GM13977 (cell line): Measurements from ENCODE around the gene TOGARAM2.
"Not testable (repeated sequence)": the region's sequence is repeated elsewhere in the genome, so short reads cannot be mapped to it uniquely, and the experiment has no call there.

ENCODE experiments used
- DNase-seq: peaks from one replicate; pipeline ENCODE4 v3.0.0; 2012; ENCODE audit warnings: low spot score
- in situ Hi-C: fragments of 300-500 bp; cut with MboI; formaldehyde crosslinking; loops from one replicate; pipeline ENCODE4 v1.12.0; 2022; ENCODE audit warnings: low sequenced_read_pairs, low pct_unique_long_range_greater_than_20kb, mixed read lengths, inconsistent platforms; ENCODE audit not compliant: unreplicated experiment
- TF ChIP-seq, protein P1 (sequence below): IDR thresholded peaks from 2 replicates; pipeline ENCODE4 v1.5.1; 2012; ENCODE audit warnings: mild to moderate bottlenecking, control low read depth; ENCODE audit not compliant: insufficient read depth; ENCODE audit errors: extremely low read depth, missing control alignments

The TOGARAM2 gene

GRCh38 chr2:29079887-29080286, 98.8 kb downstream of the TOGARAM2 start:
- TF ChIP-seq, protein P1, sequence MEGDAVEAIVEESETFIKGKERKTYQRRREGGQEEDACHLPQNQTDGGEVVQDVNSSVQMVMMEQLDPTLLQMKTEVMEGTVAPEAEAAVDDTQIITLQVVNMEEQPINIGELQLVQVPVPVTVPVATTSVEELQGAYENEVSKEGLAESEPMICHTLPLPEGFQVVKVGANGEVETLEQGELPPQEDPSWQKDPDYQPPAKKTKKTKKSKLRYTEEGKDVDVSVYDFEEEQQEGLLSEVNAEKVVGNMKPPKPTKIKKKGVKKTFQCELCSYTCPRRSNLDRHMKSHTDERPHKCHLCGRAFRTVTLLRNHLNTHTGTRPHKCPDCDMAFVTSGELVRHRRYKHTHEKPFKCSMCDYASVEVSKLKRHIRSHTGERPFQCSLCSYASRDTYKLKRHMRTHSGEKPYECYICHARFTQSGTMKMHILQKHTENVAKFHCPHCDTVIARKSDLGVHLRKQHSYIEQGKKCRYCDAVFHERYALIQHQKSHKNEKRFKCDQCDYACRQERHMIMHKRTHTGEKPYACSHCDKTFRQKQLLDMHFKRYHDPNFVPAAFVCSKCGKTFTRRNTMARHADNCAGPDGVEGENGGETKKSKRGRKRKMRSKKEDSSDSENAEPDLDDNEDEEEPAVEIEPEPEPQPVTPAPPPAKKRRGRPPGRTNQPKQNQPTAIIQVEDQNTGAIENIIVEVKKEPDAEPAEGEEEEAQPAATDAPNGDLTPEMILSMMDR = no peak
- in situ Hi-C loops = no loop called here
- no peak for DNase-seq

- DNase-seq = no peak
- TF ChIP-seq, protein P1 = no peak
- in situ Hi-C loops = no loop called here
Measured at GRCh38 chr2:29080886-29081743, 100.0 kb downstream of the TOGARAM2 start.

GRCh38 chr2:29082804-29083495, 101.9 kb downstream of the TOGARAM2 start:
- in situ Hi-C loops = no loop called here
- TF ChIP-seq, protein P1 = no peak
- peak; percentile 59 for DNase-seq

DNA sequence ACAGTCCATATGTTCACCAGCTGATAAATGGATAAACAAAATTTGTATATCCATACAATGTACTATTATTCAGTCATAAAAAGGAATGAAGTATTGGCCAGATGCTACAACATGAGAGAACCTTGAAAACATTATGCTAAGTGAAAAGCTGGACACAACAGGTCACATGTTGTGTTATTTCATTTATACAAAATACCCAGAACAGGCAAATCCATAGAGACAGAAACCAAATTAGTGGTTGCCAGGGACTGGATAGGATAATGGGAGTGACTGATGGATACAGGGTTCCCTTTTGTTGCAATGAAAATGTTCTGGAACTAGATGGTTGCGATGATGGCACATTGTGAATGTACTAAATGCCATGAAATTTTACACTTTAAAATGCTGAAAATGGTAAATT, 103.5 kb downstream of the TOGARAM2 start:
- in situ Hi-C loops = no loop called here
- no peak for DNase-seq
- TF ChIP-seq, protein P1 = no peak

- DNase-seq, in situ Hi-C loops: not testable (repeated sequence)
Measured at GRCh38 chr2:29090311-29090710, 109.2 kb downstream of the TOGARAM2 start.

DNA sequence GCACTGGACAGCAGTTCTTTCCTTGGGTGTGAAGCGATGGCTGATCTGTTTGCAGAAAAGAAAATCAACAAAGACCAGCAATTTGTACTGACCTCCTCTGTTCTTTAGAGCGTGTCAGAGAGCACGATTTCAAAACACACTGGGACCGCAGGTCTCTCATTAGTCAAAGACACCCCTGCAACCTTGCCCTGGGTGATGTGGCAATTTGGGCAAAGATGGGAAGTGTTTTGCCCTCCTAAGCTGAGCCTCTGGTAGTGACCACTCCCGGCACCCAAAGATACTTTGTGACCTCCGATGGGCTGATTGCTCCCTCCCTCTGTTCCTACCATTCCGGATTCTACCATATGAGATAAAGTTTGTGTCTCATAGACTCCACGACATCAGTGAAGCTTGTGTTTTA, 115.9 kb downstream of the TOGARAM2 start:
- TF ChIP-seq, protein P1 = no peak
- in situ Hi-C loops = no loop called here

DNA sequence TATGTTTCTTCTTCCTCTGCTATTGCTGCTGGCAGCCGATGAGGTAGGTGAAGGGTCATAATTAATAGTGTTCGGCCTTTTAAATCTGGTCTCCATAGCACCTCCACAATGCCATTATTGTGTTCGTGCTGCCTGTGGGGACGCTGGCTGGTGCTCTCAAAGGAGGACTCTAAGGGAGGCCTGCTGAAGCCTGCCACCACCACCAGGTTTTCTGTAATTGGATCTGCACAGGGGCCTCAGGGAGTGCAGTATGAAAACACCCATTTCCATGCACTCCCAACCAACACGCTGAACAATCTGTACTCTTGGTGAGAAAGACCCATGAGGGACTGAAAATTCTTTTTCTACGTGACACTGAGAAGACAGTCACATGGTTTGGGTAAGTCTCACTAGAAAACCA, 116.5 kb downstream of the TOGARAM2 start:
- in situ Hi-C loops = no loop called here
- TF ChIP-seq, protein P1 = no peak

More for the DNA sequence above, 115.9 kb downstream of the TOGARAM2 start:
- no peak for DNase-seq

More for the DNA sequence above, 116.5 kb downstream of the TOGARAM2 start:
- no peak for DNase-seq
